KMS-11 (cell line): ENCODE data around the gene GAB2.

Source experiments
- H2AFZ ChIP-seq: fragments of 200-600 bp; sonication (generic); 2 replicates; pipeline ENCODE4 v1.6.1; 2016; ENCODE audit warnings: antibody characterized with exemption, mixed run types, low read depth
- H3K27ac ChIP-seq: fragments of 200-600 bp; sonication (generic); 2 replicates; pipeline ENCODE4 v1.6.1; 2016; ENCODE audit warnings: mild to moderate bottlenecking, mixed run types
- H3K27me3 ChIP-seq: fragments of 200-600 bp; sonication (generic); 2 replicates; pipeline ENCODE4 v1.6.1; 2017; ENCODE audit warnings: mild to moderate bottlenecking, low read depth, mixed run types, moderate library complexity; ENCODE audit not compliant: insufficient read depth
- H3K36me3 ChIP-seq: fragments of 200-600 bp; sonication (generic); 2 replicates; pipeline ENCODE4 v1.6.1; 2017; ENCODE audit warnings: mild to moderate bottlenecking, mixed run types; ENCODE audit not compliant: insufficient read depth
- H3K4me1 ChIP-seq: fragments of 200-600 bp; sonication (generic); 2 replicates; pipeline ENCODE4 v1.6.1; 2016; ENCODE audit warnings: mild to moderate bottlenecking, low read depth, mixed run types; ENCODE audit not compliant: poor library complexity, severe bottlenecking
- H3K4me2 ChIP-seq: fragments of 200-600 bp; sonication (generic); 2 replicates; pipeline ENCODE4 v1.7.0; 2016; ENCODE audit warnings: mild to moderate bottlenecking, mixed run types
- H3K4me3 ChIP-seq: fragments of 200-600 bp; sonication (generic); IDR thresholded peaks from 2 replicates; pipeline ENCODE4 v1.6.1; 2017; ENCODE audit warnings: low read depth, low read length, mixed read lengths; ENCODE audit not compliant: insufficient read depth
- H3K79me2 ChIP-seq: fragments of 200-600 bp; sonication (generic); 2 replicates; pipeline ENCODE4 v1.6.1; 2016; ENCODE audit warnings: low read depth, mixed run types; ENCODE audit not compliant: insufficient read depth
- H3K9ac ChIP-seq: fragments of 200-600 bp; sonication (generic); 2 replicates; pipeline ENCODE4 v1.6.1; 2016; ENCODE audit warnings: mild to moderate bottlenecking, mixed run types
- H4K20me1 ChIP-seq: fragments of 200-600 bp; sonication (generic); 2 replicates; pipeline ENCODE4 v1.6.1; 2016; ENCODE audit warnings: mild to moderate bottlenecking, mixed run types; ENCODE audit not compliant: insufficient read depth
- TF ChIP-seq, protein P1 (sequence below): fragments of 200-600 bp; sonication (generic); conservative IDR thresholded peaks from 2 replicates; pipeline ENCODE4 v1.6.1; 2017; ENCODE audit warnings: low read depth, mild to moderate bottlenecking, antibody characterized with exemption, low read length, moderate library complexity, mixed read lengths

Gene GAB2

DNA sequence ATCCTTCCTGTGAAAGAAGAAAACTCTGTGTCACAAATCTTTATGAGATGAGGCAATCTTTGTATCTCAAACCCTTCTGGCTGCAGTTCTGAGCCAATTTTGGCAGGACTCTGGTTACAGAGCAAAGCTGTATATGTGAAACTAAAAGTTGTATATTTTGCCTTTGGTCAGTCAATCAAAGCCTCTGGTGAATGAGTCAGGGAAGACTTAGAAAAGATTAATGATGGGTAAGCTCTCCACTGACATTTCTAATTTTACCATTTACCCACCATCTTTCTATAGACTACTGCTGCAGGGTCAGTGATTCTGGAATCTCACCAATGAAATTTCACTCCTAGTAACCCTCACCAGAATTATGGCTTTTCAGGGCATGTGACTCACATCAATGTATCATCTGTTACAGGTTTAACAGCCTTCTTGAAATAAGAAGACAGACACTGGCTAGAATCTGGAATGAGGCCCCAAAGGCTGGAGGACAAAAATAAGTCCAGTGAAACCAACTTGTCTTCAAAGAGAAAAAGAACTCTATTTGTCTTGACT, 185.6 kb downstream of the GAB2 start:
- Histone ChIP-seq H2AFZ (no peak overlapping the region), H3K27me3 (no peaks in the 10 kb centered on the region), H4K20me1 (no peaks in the 10 kb centered on the region), H3K4me2 (0 out of 2 replicates have a peak overlapping the region, but pooled peaks have one; percentile 20), H3K4me1 (peaks cover 24% of the 10 kb centered on the region), H3K36me3 (no peaks in the 10 kb centered on the region), H3K9ac (no peak overlapping the region), H3K4me3 (no peak overlapping the region), H3K27ac (no peak overlapping the region), H3K79me2 (no peaks in the 10 kb centered on the region)
- TF ChIP-seq, protein P1, sequence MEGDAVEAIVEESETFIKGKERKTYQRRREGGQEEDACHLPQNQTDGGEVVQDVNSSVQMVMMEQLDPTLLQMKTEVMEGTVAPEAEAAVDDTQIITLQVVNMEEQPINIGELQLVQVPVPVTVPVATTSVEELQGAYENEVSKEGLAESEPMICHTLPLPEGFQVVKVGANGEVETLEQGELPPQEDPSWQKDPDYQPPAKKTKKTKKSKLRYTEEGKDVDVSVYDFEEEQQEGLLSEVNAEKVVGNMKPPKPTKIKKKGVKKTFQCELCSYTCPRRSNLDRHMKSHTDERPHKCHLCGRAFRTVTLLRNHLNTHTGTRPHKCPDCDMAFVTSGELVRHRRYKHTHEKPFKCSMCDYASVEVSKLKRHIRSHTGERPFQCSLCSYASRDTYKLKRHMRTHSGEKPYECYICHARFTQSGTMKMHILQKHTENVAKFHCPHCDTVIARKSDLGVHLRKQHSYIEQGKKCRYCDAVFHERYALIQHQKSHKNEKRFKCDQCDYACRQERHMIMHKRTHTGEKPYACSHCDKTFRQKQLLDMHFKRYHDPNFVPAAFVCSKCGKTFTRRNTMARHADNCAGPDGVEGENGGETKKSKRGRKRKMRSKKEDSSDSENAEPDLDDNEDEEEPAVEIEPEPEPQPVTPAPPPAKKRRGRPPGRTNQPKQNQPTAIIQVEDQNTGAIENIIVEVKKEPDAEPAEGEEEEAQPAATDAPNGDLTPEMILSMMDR, result no peak

DNA sequence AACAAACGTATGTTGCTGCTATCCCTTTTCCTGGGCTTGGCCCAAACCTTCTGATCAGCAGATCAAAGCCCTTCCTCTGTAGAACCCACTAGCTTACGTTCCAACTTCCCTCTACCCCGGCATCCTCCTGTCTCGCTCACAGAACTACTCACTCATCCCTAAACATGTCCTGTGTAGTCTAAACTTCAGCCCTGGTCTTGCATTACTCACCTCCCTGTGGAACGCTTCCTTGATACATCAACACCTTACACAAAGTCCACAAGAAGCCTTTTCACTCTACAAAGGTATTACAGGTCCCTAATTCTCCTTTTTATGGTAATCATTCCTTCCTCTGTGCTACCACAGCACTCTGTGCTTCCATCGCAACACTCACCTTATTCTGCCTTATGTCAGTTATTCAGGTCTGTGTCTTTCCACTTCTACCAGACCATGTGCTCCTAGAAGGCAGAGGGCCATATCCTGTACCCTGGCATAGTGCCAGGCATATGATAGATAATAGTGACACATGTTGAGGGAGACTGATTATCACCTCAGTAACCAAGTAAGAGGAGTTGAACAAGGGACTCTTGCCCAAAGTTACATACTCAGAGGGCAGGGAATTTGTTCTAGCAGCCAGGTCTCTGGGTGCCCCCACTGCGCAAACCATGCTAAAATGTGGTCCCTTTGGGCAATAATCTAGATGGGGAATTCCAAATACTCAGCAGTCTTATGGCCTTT, 187.3 kb downstream of the GAB2 start:
- H3K27ac ChIP-seq, result no peak overlapping the region
- no peak overlapping the region for H2AFZ ChIP-seq
- peaks cover 24% of the 10 kb centered on the region for H3K4me1 ChIP-seq
- no peak overlapping the region for H3K4me2 ChIP-seq
- H4K20me1 ChIP-seq, result no peaks in the 10 kb centered on the region
- H3K9ac ChIP-seq, result no peak overlapping the region
- no peaks in the 10 kb centered on the region for H3K79me2 ChIP-seq
- no peaks in the 10 kb centered on the region for H3K36me3 ChIP-seq
- TF ChIP-seq, protein P1, result no peak
- H3K4me3 ChIP-seq, result no peak overlapping the region
- no peaks in the 10 kb centered on the region for H3K27me3 ChIP-seq

DNA sequence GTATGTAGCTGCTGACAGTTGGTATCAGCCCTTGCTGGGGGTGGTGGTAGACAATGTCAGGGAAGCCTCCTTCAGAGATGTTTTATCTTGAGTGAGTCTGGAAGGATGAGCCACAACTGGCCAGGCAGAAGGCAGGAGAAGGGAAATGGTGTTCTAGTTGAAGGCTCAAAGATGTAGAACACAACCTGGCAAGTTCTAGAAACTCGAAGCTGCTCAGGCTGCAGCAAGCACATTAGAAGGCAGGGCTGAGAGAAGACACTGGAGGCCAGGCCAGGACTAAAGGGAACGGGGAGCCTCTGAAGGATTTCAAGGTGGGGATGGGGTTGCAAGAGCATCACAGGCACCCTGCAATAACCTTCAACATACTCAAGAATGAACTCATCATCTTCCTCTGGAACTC, 188.5 kb downstream of the GAB2 start:
- peaks cover 24% of the 10 kb centered on the region for H3K4me1 ChIP-seq
- no peak overlapping the region for H3K9ac ChIP-seq
- H3K79me2 ChIP-seq, result no peaks in the 10 kb centered on the region
- H3K36me3 ChIP-seq, result no peaks in the 10 kb centered on the region
- TF ChIP-seq, protein P1, result no peak
- no peaks in the 10 kb centered on the region for H3K27me3 ChIP-seq
- H3K4me3 ChIP-seq, result no peak overlapping the region
- no peak overlapping the region for H3K4me2 ChIP-seq
- no peaks in the 10 kb centered on the region for H4K20me1 ChIP-seq
- H3K27ac ChIP-seq, result no peak overlapping the region
- H2AFZ ChIP-seq, result no peak overlapping the region

DNA sequence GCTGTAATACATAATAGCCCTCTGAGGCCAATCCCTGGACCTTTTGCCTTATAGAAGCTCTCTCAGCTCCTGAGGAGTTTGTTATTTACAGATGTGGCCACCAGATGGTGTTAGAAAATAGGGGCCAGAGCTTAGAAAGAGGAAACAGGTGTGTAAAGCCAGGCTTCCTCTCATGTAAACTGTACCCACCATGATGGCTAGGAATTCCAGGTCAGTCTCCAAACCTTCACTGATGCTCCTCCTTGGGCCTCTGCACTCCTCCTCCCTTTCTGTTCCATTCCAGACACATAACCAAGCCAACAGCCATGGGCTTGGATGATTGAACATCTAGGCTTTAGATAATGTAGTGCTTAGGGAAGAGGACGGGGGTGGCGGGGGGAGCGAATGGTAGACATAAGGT, 189.2 kb downstream of the GAB2 start:
- Histone ChIP-seq H3K36me3 (no peaks in the 10 kb centered on the region), H3K9ac (no peak overlapping the region)
- TF ChIP-seq, protein P1, result peak; percentile 78

More for the DNA sequence above, 189.2 kb downstream of the GAB2 start:
- Histone ChIP-seq H3K4me1 (peaks cover 24% of the 10 kb centered on the region), H3K27me3 (no peaks in the 10 kb centered on the region), H2AFZ (no peak overlapping the region), H3K4me2 (no peak overlapping the region), H4K20me1 (no peaks in the 10 kb centered on the region), H3K4me3 (no peak overlapping the region), H3K27ac (no peak overlapping the region), H3K79me2 (no peaks in the 10 kb centered on the region)
